ENCODE data around the gene RNF44. TPM values are rescaled to one million over a fixed set of nuclear protein-coding genes. Genes with fewer than 3 reads are reported as not detected.

RNF44 gene
- total and polyA plus RNA-seq, 4 donors: 15.3 to 40.5 (median 25.5) TPM

DNA sequence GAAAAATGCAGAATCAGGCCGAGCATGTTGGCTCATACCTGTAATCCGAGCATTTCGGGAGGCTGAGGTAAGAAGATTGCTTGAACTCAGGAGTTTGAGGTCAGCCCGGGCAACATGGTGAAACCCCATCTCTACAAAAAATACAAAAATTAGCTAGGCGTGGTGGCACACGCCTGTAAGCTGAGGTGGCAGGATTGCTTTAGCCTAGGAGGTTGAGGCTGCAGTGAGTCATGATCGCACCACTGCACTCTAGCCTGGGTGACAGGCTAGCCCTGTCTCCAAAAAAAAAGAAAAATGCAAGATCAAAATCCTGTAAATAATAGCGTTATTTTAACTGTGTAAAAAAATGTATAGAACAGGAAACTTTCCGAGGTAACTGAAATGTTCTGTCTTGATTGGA, 39.4 kb downstream of the RNF44 start:
- Histone ChIP-seq H3K9ac (ENCODE audit: insufficient read depth in 1 of 2, low read length in 2 of 2) (no peak overlapping the region), H3K4me1 (ENCODE audit: control insufficient read depth in 5 of 5, insufficient read depth in 5 of 5, low read length in 5 of 5) (no peaks in the 10 kb centered on the region), H3K27me3 (ENCODE audit: control insufficient read depth in 3 of 3, insufficient read depth in 3 of 3, low read length in 2 of 3) (no peaks in the 10 kb centered on the region), H3K27ac (ENCODE audit: low read depth in 1 of 2, low read length in 1 of 2) (no peak overlapping the region), H3K4me3 (no peak overlapping the region), H3K9me3 (ENCODE audit: control insufficient read depth in 4 of 4, insufficient read depth in 3 of 4, low read length in 3 of 4) (no peaks in the 10 kb centered on the region), H3K36me3 (ENCODE audit: control insufficient read depth in 4 of 4, insufficient read depth in 4 of 4, low read length in 4 of 4) (peaks cover 44 to 68% (median 51%) of the 10 kb centered on the region in 4 donors)
- ATAC-seq (ENCODE audit: insufficient read depth, low FRiP score): no peak
- DNase-seq: no peak
- 94 to 96% methylated on average over 9 of the region's 9 CpGs for WGBS, 2 donors
- TF ChIP-seq, protein P1, sequence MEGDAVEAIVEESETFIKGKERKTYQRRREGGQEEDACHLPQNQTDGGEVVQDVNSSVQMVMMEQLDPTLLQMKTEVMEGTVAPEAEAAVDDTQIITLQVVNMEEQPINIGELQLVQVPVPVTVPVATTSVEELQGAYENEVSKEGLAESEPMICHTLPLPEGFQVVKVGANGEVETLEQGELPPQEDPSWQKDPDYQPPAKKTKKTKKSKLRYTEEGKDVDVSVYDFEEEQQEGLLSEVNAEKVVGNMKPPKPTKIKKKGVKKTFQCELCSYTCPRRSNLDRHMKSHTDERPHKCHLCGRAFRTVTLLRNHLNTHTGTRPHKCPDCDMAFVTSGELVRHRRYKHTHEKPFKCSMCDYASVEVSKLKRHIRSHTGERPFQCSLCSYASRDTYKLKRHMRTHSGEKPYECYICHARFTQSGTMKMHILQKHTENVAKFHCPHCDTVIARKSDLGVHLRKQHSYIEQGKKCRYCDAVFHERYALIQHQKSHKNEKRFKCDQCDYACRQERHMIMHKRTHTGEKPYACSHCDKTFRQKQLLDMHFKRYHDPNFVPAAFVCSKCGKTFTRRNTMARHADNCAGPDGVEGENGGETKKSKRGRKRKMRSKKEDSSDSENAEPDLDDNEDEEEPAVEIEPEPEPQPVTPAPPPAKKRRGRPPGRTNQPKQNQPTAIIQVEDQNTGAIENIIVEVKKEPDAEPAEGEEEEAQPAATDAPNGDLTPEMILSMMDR (IDR thresholded peaks at IDR 0.05; ENCODE audit: control extremely low read depth, extremely low read depth): no peak

DNA sequence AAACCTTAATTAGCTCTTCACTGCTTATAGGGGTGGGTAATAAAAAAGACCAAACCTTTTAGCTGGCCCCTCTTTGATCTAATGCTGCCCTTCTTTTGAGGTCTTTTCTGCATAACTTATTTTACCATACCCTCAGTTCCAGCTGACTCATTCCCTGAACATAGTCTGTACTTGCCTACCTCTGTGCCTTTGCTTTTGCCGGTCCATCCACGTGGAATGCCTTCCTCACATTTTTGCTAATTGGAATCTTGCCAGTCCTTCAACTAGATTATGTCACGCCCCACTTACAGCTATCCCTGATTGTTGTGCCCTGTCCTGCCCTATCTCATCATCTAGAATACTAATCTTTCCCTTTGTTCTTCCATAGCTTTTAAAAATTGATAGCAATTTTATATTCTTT, 44.8 kb downstream of the RNF44 start:
- 58 to 81% methylated on average over 3 of the region's 3 CpGs for WGBS, 2 donors
- ATAC-seq (ENCODE audit: insufficient read depth, low FRiP score): no peak
- DNase-seq: no peak

DNA sequence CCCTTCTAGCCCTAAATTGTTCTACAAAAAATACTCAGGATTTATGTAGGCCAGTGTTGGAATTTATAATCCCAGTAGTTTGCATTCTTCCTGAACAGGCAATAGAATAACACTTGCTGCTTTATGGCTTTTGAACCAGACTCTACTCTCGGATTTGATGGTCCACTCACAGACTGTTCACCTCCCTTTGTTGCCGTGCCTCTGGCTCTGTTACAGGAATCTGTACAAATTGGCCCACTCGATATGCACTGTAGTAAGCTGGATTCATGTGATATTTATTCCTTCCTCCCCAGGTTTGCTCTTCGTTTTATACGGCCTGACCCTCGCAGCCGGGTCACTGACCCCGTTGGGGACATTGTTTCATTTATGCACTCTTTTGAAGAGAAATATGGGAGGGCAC, 45.3 kb downstream of the RNF44 start:
- H3K27ac ChIP-seq (ENCODE audit: low read depth in 1 of 2, low read length in 1 of 2): no peak overlapping the region
- TF ChIP-seq, protein P1 (IDR thresholded peaks at IDR 0.05; ENCODE audit: control extremely low read depth, extremely low read depth): no peak
- no peaks in the 10 kb centered on the region for H3K27me3 ChIP-seq (ENCODE audit: control insufficient read depth in 3 of 3, insufficient read depth in 3 of 3, low read length in 2 of 3)
- no peak for ATAC-seq (ENCODE audit: insufficient read depth, low FRiP score)
- no peak overlapping the region for H3K9ac ChIP-seq (ENCODE audit: insufficient read depth in 1 of 2, low read length in 2 of 2)
- peaks cover 0 to 6% (median 0%) of the 10 kb centered on the region in 5 donors for H3K4me1 ChIP-seq (ENCODE audit: control insufficient read depth in 5 of 5, insufficient read depth in 5 of 5, low read length in 5 of 5)
- peaks cover 37 to 62% (median 55%) of the 10 kb centered on the region in 4 donors for H3K36me3 ChIP-seq (ENCODE audit: control insufficient read depth in 4 of 4, insufficient read depth in 4 of 4, low read length in 4 of 4)
- no peaks in the 10 kb centered on the region for H3K9me3 ChIP-seq (ENCODE audit: control insufficient read depth in 4 of 4, insufficient read depth in 3 of 4, low read length in 3 of 4)
- 93 to 96% methylated on average over 8 of the region's 8 CpGs for WGBS, 2 donors
- DNase-seq: no peak
- H3K4me3 ChIP-seq: no peak overlapping the region

More for the DNA sequence above, 44.8 kb downstream of the RNF44 start:
- H3K27ac ChIP-seq (ENCODE audit: low read depth in 1 of 2, low read length in 1 of 2): no peak overlapping the region
- TF ChIP-seq, protein P1 (IDR thresholded peaks at IDR 0.05; ENCODE audit: control extremely low read depth, extremely low read depth): no peak
- no peaks in the 10 kb centered on the region for H3K9me3 ChIP-seq (ENCODE audit: control insufficient read depth in 4 of 4, insufficient read depth in 3 of 4, low read length in 3 of 4)
- H3K9ac ChIP-seq (ENCODE audit: insufficient read depth in 1 of 2, low read length in 2 of 2): no peak overlapping the region
- H3K4me3 ChIP-seq: no peak overlapping the region
- peaks cover 0 to 6% (median 0%) of the 10 kb centered on the region in 5 donors for H3K4me1 ChIP-seq (ENCODE audit: control insufficient read depth in 5 of 5, insufficient read depth in 5 of 5, low read length in 5 of 5)
- H3K27me3 ChIP-seq (ENCODE audit: control insufficient read depth in 3 of 3, insufficient read depth in 3 of 3, low read length in 2 of 3): no peaks in the 10 kb centered on the region
- H3K36me3 ChIP-seq (ENCODE audit: control insufficient read depth in 4 of 4, insufficient read depth in 4 of 4, low read length in 4 of 4): peaks cover 37 to 63% (median 56%) of the 10 kb centered on the region in 4 donors

DNA sequence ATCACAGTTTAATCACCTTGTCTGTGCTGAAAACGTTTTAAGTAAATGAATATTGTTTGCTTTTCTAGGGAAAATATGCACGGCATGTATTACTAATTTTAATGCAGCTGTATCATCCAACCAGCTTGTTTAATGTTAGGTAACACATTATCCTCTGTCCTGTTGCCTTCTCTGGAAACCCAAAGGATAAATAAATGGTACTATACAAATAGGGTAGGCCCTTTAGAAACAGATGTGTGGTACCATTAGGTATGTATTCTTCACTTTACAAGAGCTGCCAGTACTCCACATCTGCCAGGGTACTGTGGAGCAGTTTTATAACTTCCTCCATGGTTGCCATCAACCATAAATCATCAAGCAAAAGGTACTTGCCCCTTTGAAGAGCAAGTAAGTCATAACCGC, 46.1 kb downstream of the RNF44 start:
- Histone ChIP-seq H3K27me3 (ENCODE audit: control insufficient read depth in 3 of 3, insufficient read depth in 3 of 3, low read length in 2 of 3) (no peaks in the 10 kb centered on the region), H3K36me3 (ENCODE audit: control insufficient read depth in 4 of 4, insufficient read depth in 4 of 4, low read length in 4 of 4) (peaks cover 31 to 58% (median 50%) of the 10 kb centered on the region in 4 donors), H3K27ac (ENCODE audit: low read depth in 1 of 2, low read length in 1 of 2) (no peak overlapping the region), H3K4me3 (no peak overlapping the region), H3K9ac (ENCODE audit: insufficient read depth in 1 of 2, low read length in 2 of 2) (no peak overlapping the region), H3K9me3 (ENCODE audit: control insufficient read depth in 4 of 4, insufficient read depth in 3 of 4, low read length in 3 of 4) (no peaks in the 10 kb centered on the region), H3K4me1 (ENCODE audit: control insufficient read depth in 5 of 5, insufficient read depth in 5 of 5, low read length in 5 of 5) (peaks cover 0 to 6% (median 0%) of the 10 kb centered on the region in 5 donors)
- WGBS, 2 donors: 66 to 76% methylated on average over 3 of the region's 3 CpGs
- ATAC-seq (ENCODE audit: insufficient read depth, low FRiP score): no peak
- DNase-seq: no peak
- TF ChIP-seq, protein P1 (IDR thresholded peaks at IDR 0.05; ENCODE audit: control extremely low read depth, extremely low read depth): no peak

Measured in lung (tissue), 12 donors.